SK-N-SH (cell line): ENCODE measurements around the gene CAVIN3. TPM values are rescaled to one million over a fixed set of nuclear protein-coding genes. Genes with fewer than 3 reads are reported as not detected.

Source experiments
- CTCF ChIA-PET: fragments of 300-600, 350-600 bp; formaldehyde crosslinking; extraction: SDS; loops from one replicate; lab custom pipeline; 2021; lab: Yijun Ruan, JAX
- POLR2A ChIA-PET: fragments of 350-600 bp; sonication (Branson Sonifier 250); formaldehyde crosslinking; extraction: SDS; loops from one replicate; lab custom pipeline; 2020; ENCODE audit warnings: antibody characterized with exemption, inconsistent platforms; lab: Yijun Ruan, JAX
- DNase-seq: peaks from one replicate; pipeline ENCODE4 v3.0.0; 2012
- H2AFZ ChIP-seq: fragments of 200-600 bp; sonication (generic); 2 replicates; pipeline ENCODE4 v1.8.1; 2016; ENCODE audit warnings: antibody characterized with exemption, mild to moderate bottlenecking, low read depth
- H3F3A ChIP-seq: fragments of 200-600 bp; sonication (generic); replicated peaks from 2 replicates; pipeline ENCODE3; 2016; ENCODE audit warnings: antibody characterized with exemption, mild to moderate bottlenecking; ENCODE audit not compliant: insufficient read depth
- H3K27ac ChIP-seq, 2 experiments: fragments of 200-500 bp in 1 of 2; fragments of 200-600 bp in 1 of 2; sonication (Bioruptor generic) in 1 of 2; sonication (generic), shearing (Covaris generic) in 1 of 2; 2 replicates each; pipeline versions ENCODE4 v1.5.1 to v1.6.1; 2014 to 2016; ENCODE audit warnings: low read depth in 2 of 2, inconsistent platforms in 1 of 2, low read length in 1 of 2, mild to moderate bottlenecking in 1 of 2, mixed read lengths in 1 of 2
- H3K27me3 ChIP-seq: fragments of 200-600 bp; sonication (generic), shearing (Covaris generic); 2 replicates; pipeline ENCODE4 v1.6.1; 2016; ENCODE audit warnings: mixed run types; ENCODE audit not compliant: insufficient read depth
- H3K36me3 ChIP-seq, 2 experiments: fragments of 200-500 bp in 1 of 2; fragments of 200-600 bp in 1 of 2; sonication (Bioruptor generic) in 1 of 2; sonication (generic) in 1 of 2; replicated peaks in 1 of 2; 2 replicates each; pipeline versions ENCODE3 to v1.5.1; 2014 to 2016; ENCODE audit warnings: low read length in 1 of 2, mild to moderate bottlenecking in 1 of 2; ENCODE audit not compliant: insufficient read depth in 2 of 2, control insufficient read depth in 1 of 2
- H3K4me1 ChIP-seq, 2 experiments: fragments of 200-500 bp in 1 of 2; fragments of 200-600 bp in 1 of 2; sonication (Bioruptor generic) in 1 of 2; sonication (generic), shearing (Covaris generic) in 1 of 2; 2 replicates each; pipeline versions ENCODE4 v1.5.1 to v1.6.1; 2014 to 2016; ENCODE audit warnings: low read depth in 1 of 2, low read length in 1 of 2, mixed run types in 1 of 2; ENCODE audit not compliant: insufficient read depth in 2 of 2, control insufficient read depth in 1 of 2
- H3K4me2 ChIP-seq: fragments of 200-600 bp; sonication (generic), shearing (Covaris generic); 2 replicates; pipeline ENCODE4 v1.6.1; 2017; ENCODE audit warnings: mixed run types
- H3K4me3 ChIP-seq, 2 experiments: fragments of 200-500 bp in 1 of 2; fragments of 200-600 bp in 1 of 2; sonication (Bioruptor generic) in 1 of 2; sonication (generic), shearing (Covaris generic) in 1 of 2; 2 replicates each; pipeline versions ENCODE4 v1.5.1 to v1.8.1; 2014 to 2016; ENCODE audit warnings: low read depth in 2 of 2, inconsistent platforms in 1 of 2, low read length in 1 of 2, mild to moderate bottlenecking in 1 of 2, mixed read lengths in 1 of 2, moderate library complexity in 1 of 2
- H3K79me2 ChIP-seq: fragments of 200-600 bp; sonication (generic); 2 replicates; pipeline ENCODE4 v1.8.1; 2017; ENCODE audit warnings: mild to moderate bottlenecking; ENCODE audit not compliant: insufficient read depth
- H3K9ac ChIP-seq: fragments of 200-600 bp; sonication (generic); 2 replicates; pipeline ENCODE4 v1.6.1; 2017; ENCODE audit warnings: mixed run types
- H3K9me2 ChIP-seq: fragments of 200-600 bp; sonication (generic); 2 replicates; pipeline ENCODE4 v1.6.1; 2017; ENCODE audit warnings: mixed run types
- H3K9me3 ChIP-seq: fragments of 200-600 bp; sonication (generic); 2 replicates; pipeline ENCODE4 v1.6.1; 2017; ENCODE audit warnings: mixed run types, mild to moderate bottlenecking, moderate library complexity
- H4K20me1 ChIP-seq: fragments of 200-600 bp; sonication (generic); 2 replicates; pipeline ENCODE4 v1.6.1; 2017; ENCODE audit warnings: mild to moderate bottlenecking, mixed run types; ENCODE audit not compliant: insufficient read depth
- CHD2 ChIP-seq: fragments of 150-350 bp; IDR thresholded peaks from 2 replicates; pipeline ENCODE4 v1.6.1; 2018; ENCODE audit warnings: low read length; ENCODE audit not compliant: partially characterized antibody
- EP300 ChIP-seq, 2 experiments: IDR thresholded peaks; 2 replicates each; pipeline versions ENCODE4 v1.4.0 to v1.6.1; 2012; ENCODE audit warnings: borderline replicate concordance in 1 of 2, low read depth in 1 of 2, low read length in 1 of 2
- EZH2phosphoT487 ChIP-seq: fragments of 200-600 bp; sonication (generic); IDR thresholded peaks from 2 replicates; pipeline ENCODE4 v1.6.1; 2017; ENCODE audit warnings: low read depth, mixed run types, mild to moderate bottlenecking, antibody characterized with exemption, moderate library complexity, borderline replicate concordance
- FOSL2 ChIP-seq: IDR thresholded peaks from 2 replicates; pipeline ENCODE4 v1.4.0; 2012; ENCODE audit warnings: low read depth, mild to moderate bottlenecking, moderate library complexity, borderline replicate concordance
- FOXJ3 ChIP-seq: sonication (generic); formaldehyde crosslinking; IDR thresholded peaks from 2 replicates; pipeline ENCODE4 v1.5.1; 2020; ENCODE audit warnings: mild to moderate bottlenecking, missing genetic modification reagents
- FOXM1 ChIP-seq: IDR thresholded peaks from 2 replicates; pipeline ENCODE4 v1.4.0; 2012; ENCODE audit warnings: low read depth, mild to moderate bottlenecking
- JUND ChIP-seq: IDR thresholded peaks from 2 replicates; pipeline ENCODE4 v1.4.0; 2012
- MEF2A ChIP-seq: IDR thresholded peaks from 2 replicates; pipeline ENCODE4 v1.4.0; 2012; ENCODE audit warnings: low read depth, borderline replicate concordance
- POLR2AphosphoS5 ChIP-seq: IDR thresholded peaks from 2 replicates; pipeline ENCODE4 v1.6.1; 2012; ENCODE audit warnings: low read depth, low read length
- RAD21 ChIP-seq: IDR thresholded peaks from 2 replicates; pipeline ENCODE4 v1.6.1; 2012; ENCODE audit warnings: mild to moderate bottlenecking, low read length
- RCOR1 ChIP-seq: fragments of 150-350 bp; IDR thresholded peaks from 2 replicates; pipeline ENCODE4 v1.6.1; 2017; ENCODE audit warnings: antibody characterized with exemption, low read length
- RFX5 ChIP-seq: IDR thresholded peaks from 2 replicates; pipeline ENCODE4 v1.6.1; 2012; ENCODE audit warnings: mild to moderate bottlenecking, improper control_type of control experiment, low read length
- RXRA ChIP-seq: IDR thresholded peaks from 2 replicates; pipeline ENCODE4 v1.4.0; 2012; ENCODE audit warnings: low read depth, mild to moderate bottlenecking, borderline replicate concordance
- SIN3A ChIP-seq: IDR thresholded peaks from 2 replicates; pipeline ENCODE4 v1.6.1; 2012; ENCODE audit warnings: low read depth, mild to moderate bottlenecking, low read length, moderate library complexity, borderline replicate concordance
- SMC3 ChIP-seq: IDR thresholded peaks from 2 replicates; pipeline ENCODE4 v1.6.1; 2012; ENCODE audit warnings: low read depth, low read length, improper control_type of control experiment
- TCF12 ChIP-seq: IDR thresholded peaks from 2 replicates; pipeline ENCODE4 v1.4.0; 2012
- YY1 ChIP-seq: IDR thresholded peaks from 2 replicates; pipeline ENCODE4 v1.4.0; 2012; ENCODE audit warnings: low read depth, mild to moderate bottlenecking
- WGBS: methylation state at CpG from one replicate; pipeline ENCODE4 v1.1.6; 2017; ENCODE audit warnings: low lambda C conversion rate; 5-methylcytosine and 5-hydroxymethylcytosine counted together
- polyA plus RNA-seq, 3 experiments: library from polyadenylated mRNA; depleted of rRNA; stranded (reverse); fragments of >200 nt; gene quantifications; 2 replicates each; pipeline ENCODE4 v1.2.3, GENCODE V29; 2012
- TF ChIP-seq, protein P1 (sequence below): IDR thresholded peaks from 2 replicates; pipeline ENCODE4 v1.4.0; 2012; ENCODE audit warnings: low read depth, borderline replicate concordance
- TF ChIP-seq, protein P2 (sequence below): IDR thresholded peaks from 2 replicates; pipeline ENCODE4; 2012
- TF ChIP-seq, protein P3 (sequence below): fragments of 150-350 bp; IDR thresholded peaks from 2 replicates; pipeline ENCODE4 v1.6.1; 2016; ENCODE audit warnings: mild to moderate bottlenecking, low read depth, low read length
- TF ChIP-seq, protein P4 (sequence below): IDR thresholded peaks from 2 replicates; pipeline ENCODE4 v1.4.0; 2012; ENCODE audit warnings: low read depth
- TF ChIP-seq, protein P5 (sequence below): IDR thresholded peaks from 2 replicates; pipeline ENCODE4 v1.4.0; 2012; ENCODE audit warnings: low read depth, borderline replicate concordance
- TF ChIP-seq, protein P6 (sequence below): fragments of 150-350 bp; IDR thresholded peaks from 2 replicates; pipeline ENCODE4 v1.6.1; 2017; ENCODE audit warnings: antibody characterized with exemption, low read length, low read depth, borderline replicate concordance

Gene CAVIN3
- polyA plus RNA-seq, 1 of the 3 experiments (the other 2 are of a cell fraction): 23.5 TPM

DNA sequence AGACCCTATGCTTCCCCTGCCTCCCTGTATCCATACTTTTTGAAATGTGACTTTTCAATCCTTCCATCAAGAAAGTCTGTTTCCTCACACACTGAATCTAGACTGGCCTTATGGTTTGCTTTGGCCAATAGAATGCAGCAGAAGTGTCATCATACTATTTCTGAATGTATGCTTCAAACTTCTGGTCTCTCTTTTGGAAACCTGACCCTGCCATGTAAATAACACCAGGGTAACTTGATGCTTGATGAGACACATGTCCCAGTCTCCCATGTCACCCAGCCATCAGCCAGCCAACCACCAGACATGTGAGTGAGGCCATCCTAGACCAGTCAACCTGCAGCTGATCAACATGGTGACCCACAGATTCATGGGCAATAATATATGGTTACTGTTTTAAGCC is 29.7 kb upstream of the CAVIN3 start:
- Histone ChIP-seq H3K4me3 (no peak overlapping the region), H3K4me1 (no peaks in the 10 kb centered on the region), H3F3A (no peaks in the 10 kb centered on the region), H3K27me3 (peaks cover 20% of the 10 kb centered on the region; the same call in 1 of the 2 replicates), H3K79me2 (no peaks in the 10 kb centered on the region), H4K20me1 (no peaks in the 10 kb centered on the region), H3K4me2 (no peak overlapping the region), H3K36me3 (no peaks in the 10 kb centered on the region), H3K27ac (no peak overlapping the region), H2AFZ (no peak overlapping the region), H3K9ac (no peak overlapping the region), H3K9me2 (no peaks in the 10 kb centered on the region), H3K9me3 (no peaks in the 10 kb centered on the region)
- ChIA-PET POLR2A (no interaction called here), CTCF (interaction anchor here (1.5 to 7.4 kb wide), 3 partner anchors 14 to 109 kb away, joined by 3 to 114 read pairs (median 15); no protein-coding TSS in a partner anchor)
- DNase-seq: no peak
- TF ChIP-seq SIN3A (no peak), FOXJ3 (CRISPR knock-in tag) (no peak), MEF2A (no peak), CHD2 (no peak), JUND (no peak), FOXM1 (no peak), RAD21 (no peak), RCOR1 (no peak), POLR2AphosphoS5 (no peak), TCF12 (no peak), EZH2phosphoT487 (no peak), FOSL2 (no peak)
- TF ChIP-seq, protein P1, sequence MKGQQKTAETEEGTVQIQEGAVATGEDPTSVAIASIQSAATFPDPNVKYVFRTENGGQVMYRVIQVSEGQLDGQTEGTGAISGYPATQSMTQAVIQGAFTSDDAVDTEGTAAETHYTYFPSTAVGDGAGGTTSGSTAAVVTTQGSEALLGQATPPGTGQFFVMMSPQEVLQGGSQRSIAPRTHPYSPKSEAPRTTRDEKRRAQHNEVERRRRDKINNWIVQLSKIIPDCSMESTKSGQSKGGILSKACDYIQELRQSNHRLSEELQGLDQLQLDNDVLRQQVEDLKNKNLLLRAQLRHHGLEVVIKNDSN: no peak
- TF ChIP-seq, protein P2, sequence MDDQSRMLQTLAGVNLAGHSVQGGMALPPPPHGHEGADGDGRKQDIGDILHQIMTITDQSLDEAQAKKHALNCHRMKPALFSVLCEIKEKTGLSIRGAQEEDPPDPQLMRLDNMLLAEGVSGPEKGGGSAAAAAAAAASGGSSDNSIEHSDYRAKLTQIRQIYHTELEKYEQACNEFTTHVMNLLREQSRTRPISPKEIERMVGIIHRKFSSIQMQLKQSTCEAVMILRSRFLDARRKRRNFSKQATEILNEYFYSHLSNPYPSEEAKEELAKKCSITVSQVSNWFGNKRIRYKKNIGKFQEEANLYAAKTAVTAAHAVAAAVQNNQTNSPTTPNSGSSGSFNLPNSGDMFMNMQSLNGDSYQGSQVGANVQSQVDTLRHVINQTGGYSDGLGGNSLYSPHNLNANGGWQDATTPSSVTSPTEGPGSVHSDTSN: no peak
- TF ChIP-seq, protein P3, sequence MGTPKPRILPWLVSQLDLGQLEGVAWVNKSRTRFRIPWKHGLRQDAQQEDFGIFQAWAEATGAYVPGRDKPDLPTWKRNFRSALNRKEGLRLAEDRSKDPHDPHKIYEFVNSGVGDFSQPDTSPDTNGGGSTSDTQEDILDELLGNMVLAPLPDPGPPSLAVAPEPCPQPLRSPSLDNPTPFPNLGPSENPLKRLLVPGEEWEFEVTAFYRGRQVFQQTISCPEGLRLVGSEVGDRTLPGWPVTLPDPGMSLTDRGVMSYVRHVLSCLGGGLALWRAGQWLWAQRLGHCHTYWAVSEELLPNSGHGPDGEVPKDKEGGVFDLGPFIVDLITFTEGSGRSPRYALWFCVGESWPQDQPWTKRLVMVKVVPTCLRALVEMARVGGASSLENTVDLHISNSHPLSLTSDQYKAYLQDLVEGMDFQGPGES: no peak

DNA sequence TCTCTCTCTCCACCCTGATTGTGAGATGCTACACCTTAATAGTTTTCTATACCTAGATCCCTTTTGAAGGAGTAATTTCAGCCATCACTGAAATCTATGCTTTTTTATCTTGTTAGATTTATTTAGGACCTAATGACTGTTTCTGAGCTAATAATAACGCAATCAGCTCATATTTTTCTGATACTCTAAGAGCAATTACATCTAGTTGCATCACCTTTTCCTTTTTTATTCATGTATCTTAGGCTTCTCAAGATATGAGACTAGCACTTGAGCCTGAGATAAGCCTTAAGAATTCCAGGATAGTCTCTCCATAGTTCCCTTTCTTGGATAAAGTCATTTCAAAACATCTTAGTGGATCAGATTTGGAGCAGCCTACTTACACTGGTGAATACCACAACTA is 25.1 kb upstream of the CAVIN3 start:
- Histone ChIP-seq H3K4me3 (no peak overlapping the region), H3F3A (no peaks in the 10 kb centered on the region), H3K9ac (no peak overlapping the region), H3K9me3 (no peaks in the 10 kb centered on the region), H3K36me3 (no peaks in the 10 kb centered on the region), H3K4me1 (no peaks in the 10 kb centered on the region), H3K27ac (no peak overlapping the region), H3K9me2 (no peaks in the 10 kb centered on the region), H4K20me1 (no peaks in the 10 kb centered on the region), H2AFZ (no peak overlapping the region), H3K27me3 (peaks cover 19% of the 10 kb centered on the region; the same call in 1 of the 2 replicates), H3K79me2 (no peaks in the 10 kb centered on the region), H3K4me2 (no peak overlapping the region)
- ChIA-PET POLR2A (no interaction called here), CTCF (interaction anchor here (1.5 to 7.1 kb wide), 5 partner anchors 9 to 94 kb away, joined by 3 to 43 read pairs (median 7); no protein-coding TSS in a partner anchor)
- WGBS: 5% methylated on average over 1 of the region's 1 CpG
- DNase-seq: no peak
- no peak for TF ChIP-seq FOSL2
- TF ChIP-seq, protein P4, sequence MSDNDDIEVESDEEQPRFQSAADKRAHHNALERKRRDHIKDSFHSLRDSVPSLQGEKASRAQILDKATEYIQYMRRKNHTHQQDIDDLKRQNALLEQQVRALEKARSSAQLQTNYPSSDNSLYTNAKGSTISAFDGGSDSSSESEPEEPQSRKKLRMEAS: no peak
- no peak for TF ChIP-seq RXRA
- no peak for TF ChIP-seq SMC3
- TF ChIP-seq EP300 (IDR thresholded peaks at IDR 0.05; ENCODE audit: borderline replicate concordance in 1 of 2, low read depth in 1 of 2, low read length in 1 of 2): no peak
- TF ChIP-seq RFX5: no peak
- no peak for TF ChIP-seq POLR2AphosphoS5
- no peak for TF ChIP-seq TCF12
- TF ChIP-seq YY1: no peak
- TF ChIP-seq SIN3A: no peak
- no peak for TF ChIP-seq CHD2
- TF ChIP-seq, protein P5, sequence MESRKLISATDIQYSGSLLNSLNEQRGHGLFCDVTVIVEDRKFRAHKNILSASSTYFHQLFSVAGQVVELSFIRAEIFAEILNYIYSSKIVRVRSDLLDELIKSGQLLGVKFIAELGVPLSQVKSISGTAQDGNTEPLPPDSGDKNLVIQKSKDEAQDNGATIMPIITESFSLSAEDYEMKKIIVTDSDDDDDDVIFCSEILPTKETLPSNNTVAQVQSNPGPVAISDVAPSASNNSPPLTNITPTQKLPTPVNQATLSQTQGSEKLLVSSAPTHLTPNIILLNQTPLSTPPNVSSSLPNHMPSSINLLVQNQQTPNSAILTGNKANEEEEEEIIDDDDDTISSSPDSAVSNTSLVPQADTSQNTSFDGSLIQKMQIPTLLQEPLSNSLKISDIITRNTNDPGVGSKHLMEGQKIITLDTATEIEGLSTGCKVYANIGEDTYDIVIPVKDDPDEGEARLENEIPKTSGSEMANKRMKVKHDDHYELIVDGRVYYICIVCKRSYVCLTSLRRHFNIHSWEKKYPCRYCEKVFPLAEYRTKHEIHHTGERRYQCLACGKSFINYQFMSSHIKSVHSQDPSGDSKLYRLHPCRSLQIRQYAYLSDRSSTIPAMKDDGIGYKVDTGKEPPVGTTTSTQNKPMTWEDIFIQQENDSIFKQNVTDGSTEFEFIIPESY: no peak
- TF ChIP-seq, protein P6, sequence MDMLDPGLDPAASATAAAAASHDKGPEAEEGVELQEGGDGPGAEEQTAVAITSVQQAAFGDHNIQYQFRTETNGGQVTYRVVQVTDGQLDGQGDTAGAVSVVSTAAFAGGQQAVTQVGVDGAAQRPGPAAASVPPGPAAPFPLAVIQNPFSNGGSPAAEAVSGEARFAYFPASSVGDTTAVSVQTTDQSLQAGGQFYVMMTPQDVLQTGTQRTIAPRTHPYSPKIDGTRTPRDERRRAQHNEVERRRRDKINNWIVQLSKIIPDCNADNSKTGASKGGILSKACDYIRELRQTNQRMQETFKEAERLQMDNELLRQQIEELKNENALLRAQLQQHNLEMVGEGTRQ: no peak
